Measurements from ENCODE around the gene UCHL3.

GRCh38 chr13:75566658-75567057 lies 17.1 kb downstream of the UCHL3 start:
- TF ChIP-seq CTCF (IDR thresholded peaks at IDR 0.05; ENCODE audit: low read length) (peak; percentile 61), EZH2 (IDR thresholded peaks at IDR 0.05; ENCODE audit: borderline replicate concordance, low read length) (no peak)
